Tibial nerve (tissue), 4 donors: ENCODE results near the gene HSPA9. TPM values are rescaled to one million over a fixed set of nuclear protein-coding genes. Genes with fewer than 3 reads are reported as not detected.

ENCODE experiments used
- DNase-seq, 2 donors: peaks; one replicate each; pipeline ENCODE4 v3.0.0-alpha.2; 2019; ENCODE audit warnings: low spot score in 2 of 2
- H3K27ac ChIP-seq, 4 donors: fragments of 200-600 bp; sonication (generic) in 3 of 4; one replicate each; pipeline ENCODE4 v1.5.1; 2017 to 2019; ENCODE audit warnings: mild to moderate bottlenecking in 1 of 4
- H3K27me3 ChIP-seq, 2 donors: fragments of 200-600 bp; sonication (generic) in 1 of 2; one replicate each; pipeline versions ENCODE4 v1.5.1 to v1.6.0; 2017 to 2019
- H3K36me3 ChIP-seq, 3 donors: fragments of 200-600 bp; sonication (generic); one replicate each; pipeline ENCODE4 v1.5.1; 2018 to 2019
- H3K4me1 ChIP-seq, 4 donors: fragments of 200-600 bp; sonication (generic) in 3 of 4; one replicate each; pipeline ENCODE4 v1.5.1; 2017 to 2019
- H3K4me3 ChIP-seq, 4 donors: fragments of 200-600 bp; sonication (generic) in 3 of 4; one replicate each; pipeline ENCODE4 v1.5.1; 2017 to 2019; ENCODE audit warnings: mild to moderate bottlenecking in 1 of 4, moderate library complexity in 1 of 4
- H3K9me3 ChIP-seq, 4 donors: fragments of 200-600 bp; sonication (generic) in 3 of 4; one replicate each; pipeline ENCODE4 v1.5.1; 2017 to 2019
- CTCF ChIP-seq, 5 experiments: fragments of 200-600 bp in 3 of 5; fragments of 450-650 bp in 2 of 5; sonication (generic) in 3 of 5; IDR thresholded peaks; one replicate each; pipeline ENCODE4 v1.5.1; 2016 to 2019; ENCODE audit warnings: antibody characterized with exemption in 5 of 5, mild to moderate bottlenecking in 3 of 5, moderate library complexity in 2 of 5
- EP300 ChIP-seq, 2 donors: sonication (generic); formaldehyde crosslinking; IDR thresholded peaks; one replicate each; pipeline ENCODE4 v1.6.1; 2017; ENCODE audit warnings: antibody characterized with exemption in 2 of 2, mild to moderate bottlenecking in 1 of 2
- POLR2A ChIP-seq, 2 donors: fragments of 450-650 bp; IDR thresholded peaks; one replicate each; pipeline ENCODE4 v1.6.1; 2017; ENCODE audit warnings: antibody characterized with exemption in 2 of 2, mild to moderate bottlenecking in 2 of 2, moderate library complexity in 2 of 2
- WGBS, 2 donors: methylation state at CpG; one replicate each; pipeline ENCODE4 v1.1.5; 2018; 5-methylcytosine and 5-hydroxymethylcytosine counted together
- total RNA-seq, 4 donors: library from RNA; depleted of rRNA; stranded (reverse); fragments of >200 nt; gene quantifications; one replicate each; pipeline ENCODE4 v1.1.0, GENCODE V29; 2016

The HSPA9 gene
- total RNA-seq, 4 donors from 2014 or later, result 154 to 230 (median 201) TPM

DNA sequence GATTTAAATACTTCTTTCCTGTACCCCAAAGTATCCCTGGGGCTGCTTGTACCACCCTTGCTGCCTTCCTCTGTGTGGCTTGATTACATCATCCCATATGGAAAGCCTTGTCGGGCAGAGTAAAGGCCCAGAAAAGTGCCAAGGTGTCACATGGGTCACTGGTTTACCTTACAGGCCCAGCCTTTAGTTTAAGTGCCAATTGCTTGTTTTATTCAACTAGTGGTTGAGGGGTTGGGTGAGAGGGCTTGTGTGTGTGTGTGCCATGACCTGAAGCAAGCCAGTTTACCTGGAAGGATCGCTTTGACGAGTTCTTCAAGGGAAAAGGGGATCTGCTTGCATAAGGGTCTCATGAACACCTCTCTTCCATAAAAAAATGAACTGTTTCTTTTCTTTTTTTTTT, 7.8 kb upstream of the HSPA9 start:
- DNase-seq, result no peak
- Histone ChIP-seq H3K27me3 (no peaks in the 10 kb centered on the region), H3K9me3 (no peaks in the 10 kb centered on the region), H3K4me3 (no peak overlapping the region), H3K4me1 (peaks cover 0 to 8% (median 1%) of the 10 kb centered on the region in 4 donors), H3K36me3 (no peaks in the 10 kb centered on the region), H3K27ac (no peak overlapping the region)
- WGBS, 2 donors, result 90 to 95% methylated on average over 3 of the region's 3 CpGs
- no peak for TF ChIP-seq CTCF (IDR thresholded peaks at IDR 0.05)
- TF ChIP-seq EP300 (IDR thresholded peaks at IDR 0.05), result no peak
- TF ChIP-seq POLR2A (IDR thresholded peaks at IDR 0.05), result no peak

- Histone ChIP-seq H3K4me1 (peaks cover 0 to 13% (median 3%) of the 10 kb centered on the region in 4 donors), H3K4me3 (no peak overlapping the region), H3K27me3 (no peaks in the 10 kb centered on the region), H3K9me3 (no peaks in the 10 kb centered on the region), H3K27ac (no peak overlapping the region), H3K36me3 (no peaks in the 10 kb centered on the region)
- no peak for DNase-seq
- TF ChIP-seq POLR2A (IDR thresholded peaks at IDR 0.05), result no peak
- TF ChIP-seq EP300 (IDR thresholded peaks at IDR 0.05), result no peak
- no peak for TF ChIP-seq CTCF (IDR thresholded peaks at IDR 0.05)
Measured at GRCh38 chr5:138580777-138581176, 5.6 kb upstream of the HSPA9 start.

DNA sequence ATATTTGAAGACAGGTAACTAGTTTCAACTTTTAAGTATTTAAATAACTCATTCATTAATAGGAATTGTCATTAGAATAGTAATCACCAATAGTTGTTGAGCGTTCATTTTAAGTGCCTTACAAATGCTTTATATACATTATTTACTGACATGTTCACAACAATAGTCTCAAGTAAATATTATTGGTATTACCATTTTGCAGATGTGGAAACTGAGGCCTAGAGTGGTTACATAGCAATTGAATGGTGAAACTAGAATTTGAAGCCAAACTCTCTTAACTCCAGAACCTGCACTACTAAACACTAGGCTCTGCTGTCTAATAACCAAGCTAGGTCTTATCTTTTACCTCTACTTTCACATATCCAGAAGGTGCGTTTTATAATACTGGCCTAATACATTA, 4.8 kb upstream of the HSPA9 start:
- no peak overlapping the region for H3K4me3 ChIP-seq
- H3K36me3 ChIP-seq, result no peaks in the 10 kb centered on the region
- peaks cover 0 to 13% (median 3%) of the 10 kb centered on the region in 4 donors for H3K4me1 ChIP-seq
- no peak overlapping the region for H3K27ac ChIP-seq
- TF ChIP-seq POLR2A (IDR thresholded peaks at IDR 0.05) (no peak), EP300 (IDR thresholded peaks at IDR 0.05) (no peak)
- no peaks in the 10 kb centered on the region for H3K9me3 ChIP-seq
- WGBS, 2 donors, result 95 to 97% methylated on average over 2 of the region's 2 CpGs
- no peaks in the 10 kb centered on the region for H3K27me3 ChIP-seq
- DNase-seq, result no peak

DNA sequence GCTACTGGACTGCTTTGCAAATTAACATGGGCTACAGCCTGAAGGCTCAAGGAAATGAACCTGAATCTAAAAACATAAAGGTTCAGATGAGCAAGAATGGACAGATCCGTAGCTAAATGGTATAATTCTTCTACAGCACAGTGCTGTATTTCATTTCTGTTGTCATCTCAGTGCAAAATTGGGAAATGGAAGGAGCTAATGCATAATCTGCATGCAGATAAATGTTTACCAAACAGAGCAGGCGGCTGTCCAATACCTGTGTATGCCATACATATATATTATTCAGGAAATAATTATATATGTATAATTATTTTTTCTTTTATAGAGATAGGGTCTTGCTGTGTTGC, 4.3 kb upstream of the HSPA9 start:
- no peak for DNase-seq

GRCh38 chr5:138577452-138577851, 2.3 kb upstream of the HSPA9 start:
- 92 to 93% methylated on average over 17 of the region's 17 CpGs for WGBS, 2 donors
- Histone ChIP-seq H3K4me1 (peaks cover 0 to 32% (median 15%) of the 10 kb centered on the region in 4 donors), H3K27ac (no peak overlapping the region), H3K4me3 (no peak overlapping the region), H3K9me3 (no peaks in the 10 kb centered on the region), H3K36me3 (peaks cover 0 to 11% (median 8%) of the 10 kb centered on the region in 3 donors), H3K27me3 (no peaks in the 10 kb centered on the region)
- no peak for DNase-seq
- TF ChIP-seq POLR2A (IDR thresholded peaks at IDR 0.05), result no peak
- TF ChIP-seq CTCF (IDR thresholded peaks at IDR 0.05), result no peak
- TF ChIP-seq EP300 (IDR thresholded peaks at IDR 0.05), result no peak

More for the DNA sequence above, 4.3 kb upstream of the HSPA9 start:
- 39 to 46% methylated on average over 2 of the region's 2 CpGs for WGBS, 2 donors
- Histone ChIP-seq H3K4me1 (peaks cover 0 to 13% (median 3%) of the 10 kb centered on the region in 4 donors), H3K27me3 (no peaks in the 10 kb centered on the region), H3K27ac (peak overlapping the region in 2 of 4 donors; percentile 40 to 51), H3K9me3 (no peaks in the 10 kb centered on the region), H3K36me3 (no peaks in the 10 kb centered on the region), H3K4me3 (no peak overlapping the region)
- TF ChIP-seq CTCF (IDR thresholded peaks at IDR 0.05) (no peak), POLR2A (IDR thresholded peaks at IDR 0.05) (no peak), EP300 (IDR thresholded peaks at IDR 0.05) (peak in 1 of 2 donors; percentile 1)

DNA sequence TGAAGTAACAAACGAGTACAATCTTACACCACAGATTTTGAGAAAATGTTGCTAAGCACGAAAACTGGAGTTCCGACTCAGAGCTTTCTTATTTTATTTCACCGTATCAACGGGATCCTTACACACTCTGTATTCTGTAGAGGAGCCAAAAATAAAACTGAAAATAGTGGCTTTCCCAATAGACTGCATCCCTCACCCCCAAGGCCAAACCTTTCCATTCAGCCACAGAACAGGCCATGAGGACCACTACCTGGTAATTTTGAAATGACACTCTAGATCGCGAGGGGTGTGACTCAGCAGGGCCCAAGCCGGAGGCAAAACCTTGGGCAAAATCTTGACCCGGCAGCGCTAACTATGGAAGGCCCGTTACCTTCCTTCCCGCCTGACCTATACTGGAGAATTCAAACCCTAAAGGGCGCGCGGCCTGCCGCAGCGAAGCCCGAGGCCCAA, 432 bp downstream of the HSPA9 start:
- DNase-seq, result no peak
- H3K4me1 ChIP-seq, result peaks cover 0 to 49% (median 15%) of the 10 kb centered on the region in 4 donors
- WGBS, 2 donors, result 0 to 1% methylated on average over 12 to 18 of the region's 18 CpGs
- no peaks in the 10 kb centered on the region for H3K9me3 ChIP-seq
- H3K36me3 ChIP-seq, result peaks cover 11 to 38% (median 30%) of the 10 kb centered on the region in 3 donors
- peak overlapping the region; percentile 81 to 100 (median 94) for H3K4me3 ChIP-seq
- no peaks in the 10 kb centered on the region for H3K27me3 ChIP-seq
- no peak for TF ChIP-seq EP300 (IDR thresholded peaks at IDR 0.05)
- no peak for TF ChIP-seq POLR2A (IDR thresholded peaks at IDR 0.05)
- TF ChIP-seq CTCF (IDR thresholded peaks at IDR 0.05), result no peak
- H3K27ac ChIP-seq, result peak overlapping the region; percentile 98 to 100 (median 98)
